ENCODE results near the gene KLF13.

DNA sequence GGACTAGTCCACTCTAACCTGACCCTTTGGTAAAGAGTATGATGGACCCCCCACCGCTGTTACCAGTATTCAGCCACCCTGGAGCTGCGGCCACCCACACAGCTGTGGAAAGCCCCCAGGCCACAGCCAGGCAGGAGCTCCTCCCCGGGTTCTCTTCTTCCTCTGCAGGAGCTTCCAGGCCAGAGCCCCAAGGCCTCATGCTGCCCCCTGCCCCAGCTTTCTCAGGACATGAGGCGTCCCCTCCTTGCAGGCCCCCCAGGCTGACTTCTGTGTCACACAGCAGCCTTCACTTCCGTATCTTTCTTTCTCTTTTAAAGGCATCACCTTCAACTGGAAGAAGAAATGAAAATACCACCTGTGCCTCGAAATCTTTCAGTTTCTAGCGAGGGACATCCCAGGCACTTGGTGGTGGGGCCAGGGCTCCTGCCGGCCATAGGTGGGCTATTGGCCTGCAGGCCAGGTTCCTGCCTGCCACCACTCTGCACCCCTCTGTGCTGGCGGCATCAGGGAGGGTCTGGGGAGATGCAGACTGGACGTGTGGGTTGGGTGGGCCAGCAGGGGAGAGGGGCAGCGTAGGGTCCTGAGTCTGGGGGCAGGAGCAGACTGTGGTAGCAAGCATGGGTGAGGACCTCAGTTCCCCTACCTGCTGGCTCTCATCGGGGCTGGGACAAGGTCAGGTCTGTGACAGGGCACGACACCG lies 19.9 kb downstream of the KLF13 start:
- TF ChIP-seq TCF12 (IDR thresholded peaks at IDR 0.05; ENCODE audit: low read depth, low read length) (0 out of 2 replicates have a peak, but pooled peaks have one; percentile 20), POLR2A (IDR thresholded peaks at IDR 0.05; ENCODE audit: low read depth, low read length) (peak; percentile 70), ZSCAN29 (IDR thresholded peaks at IDR 0.05) (no peak), BMI1 (IDR thresholded peaks at IDR 0.05; ENCODE audit: borderline replicate concordance) (no peak), MEF2A (IDR thresholded peaks at IDR 0.05; ENCODE audit: insufficient read depth, low read depth, low read length) (no peak)
- TF ChIP-seq, protein P1, sequence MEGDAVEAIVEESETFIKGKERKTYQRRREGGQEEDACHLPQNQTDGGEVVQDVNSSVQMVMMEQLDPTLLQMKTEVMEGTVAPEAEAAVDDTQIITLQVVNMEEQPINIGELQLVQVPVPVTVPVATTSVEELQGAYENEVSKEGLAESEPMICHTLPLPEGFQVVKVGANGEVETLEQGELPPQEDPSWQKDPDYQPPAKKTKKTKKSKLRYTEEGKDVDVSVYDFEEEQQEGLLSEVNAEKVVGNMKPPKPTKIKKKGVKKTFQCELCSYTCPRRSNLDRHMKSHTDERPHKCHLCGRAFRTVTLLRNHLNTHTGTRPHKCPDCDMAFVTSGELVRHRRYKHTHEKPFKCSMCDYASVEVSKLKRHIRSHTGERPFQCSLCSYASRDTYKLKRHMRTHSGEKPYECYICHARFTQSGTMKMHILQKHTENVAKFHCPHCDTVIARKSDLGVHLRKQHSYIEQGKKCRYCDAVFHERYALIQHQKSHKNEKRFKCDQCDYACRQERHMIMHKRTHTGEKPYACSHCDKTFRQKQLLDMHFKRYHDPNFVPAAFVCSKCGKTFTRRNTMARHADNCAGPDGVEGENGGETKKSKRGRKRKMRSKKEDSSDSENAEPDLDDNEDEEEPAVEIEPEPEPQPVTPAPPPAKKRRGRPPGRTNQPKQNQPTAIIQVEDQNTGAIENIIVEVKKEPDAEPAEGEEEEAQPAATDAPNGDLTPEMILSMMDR (IDR thresholded peaks at IDR 0.05 in 2 of 3, conservative IDR thresholded peaks at IDR 0.05 in 1 of 3; ENCODE audit: control insufficient read depth in 2 of 3, extremely low read depth in 1 of 3, insufficient read depth in 1 of 3, low read depth in 3 of 3, low read length in 3 of 3) = no peak
